Stimulated activated CD4-positive, alpha-beta T cell treated with anti-CD3 and anti-CD28 coated beads, TNF-alpha, amount 100 ng/mL, for 48 hours (primary cell): ENCODE data around the gene SAMM50.

Source experiments
- DNase-seq, 3 donors: peaks; one replicate each; pipeline ENCODE4 v3.0.0-alpha.2; 2020; ENCODE audit warnings: low read depth in 3 of 3

SAMM50 gene

DNA sequence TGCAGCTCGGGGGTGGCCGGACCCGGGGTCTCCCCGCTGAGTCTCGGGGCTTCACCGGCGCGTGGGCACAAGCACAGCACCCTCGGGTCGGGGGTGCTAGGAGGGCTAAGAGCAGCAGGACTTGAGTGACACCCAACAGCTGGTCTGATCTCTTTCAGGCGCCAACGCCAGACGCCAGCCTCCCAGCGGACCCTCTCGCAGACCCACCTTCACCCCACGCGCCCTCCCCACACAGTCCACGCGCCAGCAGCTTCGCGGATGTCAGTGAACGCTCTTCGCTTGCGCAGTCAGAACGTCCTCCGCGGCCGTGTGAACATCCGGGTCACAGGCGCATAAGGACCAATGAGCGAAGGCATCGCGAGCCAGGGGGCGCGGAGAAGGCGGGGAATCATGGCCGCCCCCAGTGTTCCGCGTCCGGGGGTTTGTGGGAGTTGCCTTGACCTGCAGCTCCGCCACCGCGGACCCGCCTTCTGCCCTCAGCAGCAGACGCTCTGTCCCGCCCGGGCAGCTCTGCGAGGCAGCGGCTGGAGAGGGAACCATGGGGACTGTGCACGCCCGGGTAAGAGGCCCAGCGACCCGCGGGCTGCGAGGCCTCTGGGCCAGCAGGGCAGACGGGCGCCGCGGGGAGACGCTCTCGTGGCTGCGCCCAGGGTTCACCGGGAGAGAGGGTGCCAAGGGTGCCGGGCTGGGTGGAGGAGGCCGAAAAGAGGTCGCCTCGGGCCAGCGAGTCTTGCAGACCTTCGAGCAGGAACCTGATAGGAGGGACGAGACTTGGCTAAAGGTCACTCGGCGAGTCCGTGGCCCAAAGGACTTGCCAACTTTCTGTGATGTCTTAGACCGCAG lies at the start of gene SAMM50:
TSS of gene SAMM50 (plus strand) at position 403 of the 843 bp plus-strand sequence. CDS start at position 539, 136 bp downstream.
- DNase-seq, result peak; percentile 83 to 86 (median 85)

DNA sequence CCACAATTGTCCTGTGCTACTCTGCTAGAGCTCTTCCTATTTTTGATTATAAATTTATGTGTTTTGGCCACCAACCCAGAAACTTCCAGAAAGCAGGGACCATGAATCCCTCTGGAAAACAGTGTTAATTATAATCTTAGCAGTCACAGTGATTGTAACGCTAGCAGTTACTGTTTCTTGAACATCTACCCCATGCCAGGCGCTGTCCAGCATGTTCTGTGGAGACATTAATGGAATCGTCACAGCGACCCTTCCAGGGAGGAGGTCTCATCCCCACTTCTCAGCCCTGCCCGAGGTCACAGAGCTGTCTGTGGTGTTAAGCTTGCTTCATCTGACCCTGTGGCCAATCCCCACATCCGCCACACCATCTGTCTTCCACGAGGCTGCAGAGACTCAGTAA lies 49.6 kb upstream of the SAMM50 start:
- DNase-seq, result no peak

DNA sequence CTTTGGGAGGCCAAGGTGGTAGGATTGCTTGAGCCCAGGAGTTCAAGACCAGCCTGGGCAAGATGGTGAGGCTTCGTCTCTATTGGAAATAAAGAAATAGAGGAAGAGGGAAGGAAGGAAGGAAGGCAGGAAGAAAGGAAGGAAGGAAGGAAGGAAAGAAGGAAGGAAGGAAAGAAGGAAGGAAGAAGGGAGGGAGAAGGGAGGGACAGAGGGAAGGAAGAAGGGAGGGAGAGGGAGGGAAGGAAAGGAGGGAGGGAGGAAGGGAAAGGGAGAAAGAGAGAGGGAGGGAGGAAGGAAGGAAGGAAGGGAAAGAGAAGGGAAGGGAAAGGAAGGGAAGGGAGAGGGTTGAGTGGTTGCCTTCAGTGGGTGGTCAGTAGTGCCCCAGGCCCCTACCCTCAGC lies 45.5 kb upstream of the SAMM50 start:
- DNase-seq, result no peak

DNA sequence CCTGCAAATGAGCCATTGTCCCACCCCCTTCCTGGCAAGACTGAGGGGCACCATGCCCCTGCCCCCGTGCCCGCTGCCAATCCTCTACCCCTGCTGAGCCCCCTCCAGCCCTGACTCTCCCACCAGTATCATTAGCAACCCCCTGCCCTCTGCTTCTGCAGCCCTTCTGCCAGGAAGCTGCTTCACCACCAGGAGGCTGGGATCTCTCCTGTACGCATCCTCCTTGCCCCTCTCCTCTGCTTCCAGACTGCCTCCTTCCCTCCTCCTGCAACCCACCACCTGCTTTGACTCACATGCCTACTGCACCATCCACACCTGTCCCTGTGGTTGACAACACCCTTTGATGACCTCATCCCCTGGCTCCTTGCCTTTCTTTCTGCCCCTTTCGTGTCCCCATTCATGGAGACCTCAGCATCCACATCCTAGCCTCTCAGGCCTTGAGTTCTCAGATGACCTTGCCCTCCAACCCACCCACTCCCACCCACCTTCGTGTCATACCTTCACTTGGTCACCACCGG lies 45.0 kb upstream of the SAMM50 start:
- DNase-seq, result no peak

DNA sequence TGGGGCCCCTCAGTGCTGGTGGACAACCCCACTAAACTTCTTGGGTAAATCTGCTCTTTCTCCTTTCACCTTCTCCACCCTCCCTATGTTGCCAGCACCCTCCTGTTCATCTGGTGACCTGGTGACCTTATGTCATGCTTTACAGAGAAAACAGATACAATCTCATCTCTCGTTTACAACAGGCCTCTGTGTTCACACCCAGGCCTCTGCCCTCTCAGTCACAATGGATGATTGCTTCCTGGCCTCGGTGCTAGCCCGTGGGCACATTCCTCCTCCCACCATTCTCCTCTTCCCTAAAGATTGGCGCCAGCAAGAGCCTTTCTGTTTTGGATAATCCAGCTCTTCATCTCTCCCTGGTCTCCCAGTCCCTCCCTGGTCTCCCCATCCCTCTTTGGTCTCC lies 43.9 kb upstream of the SAMM50 start:
- no peak for DNase-seq

DNA sequence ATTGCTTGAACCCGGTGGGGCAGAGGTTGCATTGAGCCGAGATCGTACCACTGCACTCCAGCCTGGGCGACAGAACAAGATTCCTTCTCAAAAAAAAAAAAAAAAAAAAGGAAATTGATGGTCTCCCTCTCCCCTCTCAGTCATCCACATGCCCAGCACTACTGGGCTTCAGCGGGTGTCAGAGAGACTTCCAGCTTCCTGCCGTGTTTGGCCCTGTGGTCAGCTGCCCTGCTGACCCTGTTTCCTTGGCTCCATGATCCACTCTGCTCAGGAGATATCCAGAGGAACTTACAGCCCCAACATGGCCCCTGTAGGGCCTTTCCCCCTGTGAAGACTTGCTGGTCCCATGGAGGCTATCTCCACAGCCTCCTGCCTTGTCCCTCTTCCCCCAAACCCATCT lies 37.7 kb upstream of the SAMM50 start:
- no peak for DNase-seq

DNA sequence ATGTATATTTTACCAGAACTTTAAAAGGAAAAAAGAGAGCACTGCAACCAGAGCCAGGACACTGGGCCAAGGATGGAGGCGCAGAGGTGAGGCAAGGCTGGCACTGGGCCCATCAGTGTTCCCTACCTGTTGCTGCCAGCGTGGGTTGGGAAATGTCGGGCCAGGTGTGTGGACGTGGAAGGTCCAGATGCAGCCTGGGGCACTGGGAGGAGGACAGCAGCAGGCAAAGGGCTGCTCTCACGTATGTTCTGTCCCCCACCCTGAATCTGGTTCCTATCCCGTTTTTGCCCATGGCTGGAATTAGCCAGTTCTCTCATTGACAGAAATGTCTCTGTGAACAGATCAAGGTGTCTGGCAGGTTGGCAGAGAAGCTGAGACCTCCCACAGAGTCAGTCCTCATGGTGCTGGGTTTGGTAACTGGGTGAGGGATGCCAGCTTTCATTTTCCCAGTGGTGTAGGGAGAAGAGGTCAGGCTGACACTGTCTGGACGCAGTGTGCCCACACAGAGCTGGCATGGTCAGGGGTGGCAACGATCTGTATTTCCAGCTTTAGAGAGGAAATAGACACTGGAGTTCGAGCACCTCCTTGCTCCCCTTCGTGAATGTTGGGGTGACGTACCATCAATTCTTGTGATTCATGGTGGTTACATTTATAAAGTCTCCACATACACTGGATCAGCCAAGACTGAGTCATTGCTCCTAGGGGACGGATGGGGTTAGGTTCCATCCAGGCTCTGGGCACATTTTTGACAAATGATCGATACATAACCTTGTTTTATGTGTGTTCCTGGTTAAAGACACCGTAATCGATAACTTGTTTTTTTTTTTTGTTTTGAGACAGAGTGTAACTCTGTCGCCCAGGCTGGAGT lies 35.9 kb upstream of the SAMM50 start:
- no peak for DNase-seq

DNA sequence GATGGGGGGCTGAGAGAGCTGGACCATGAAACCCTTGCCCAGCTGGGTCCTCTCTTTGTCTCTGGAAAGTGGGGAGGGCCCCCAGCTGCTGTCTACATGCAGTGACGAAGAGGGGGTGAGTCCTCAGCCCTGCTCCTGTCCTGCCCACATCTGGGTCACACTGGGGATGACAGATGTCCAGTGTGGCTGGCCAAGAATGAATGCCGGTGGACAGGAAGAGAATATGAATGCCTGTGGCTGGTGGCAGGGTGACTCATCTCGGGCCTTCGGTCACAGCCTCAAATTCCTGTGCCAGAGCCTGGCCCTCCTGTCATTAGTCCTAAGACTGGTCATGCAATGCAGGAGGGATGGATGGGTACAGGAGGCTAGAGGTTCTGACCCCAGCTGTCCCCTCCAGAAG lies 33.9 kb upstream of the SAMM50 start:
- DNase-seq, result no peak

DNA sequence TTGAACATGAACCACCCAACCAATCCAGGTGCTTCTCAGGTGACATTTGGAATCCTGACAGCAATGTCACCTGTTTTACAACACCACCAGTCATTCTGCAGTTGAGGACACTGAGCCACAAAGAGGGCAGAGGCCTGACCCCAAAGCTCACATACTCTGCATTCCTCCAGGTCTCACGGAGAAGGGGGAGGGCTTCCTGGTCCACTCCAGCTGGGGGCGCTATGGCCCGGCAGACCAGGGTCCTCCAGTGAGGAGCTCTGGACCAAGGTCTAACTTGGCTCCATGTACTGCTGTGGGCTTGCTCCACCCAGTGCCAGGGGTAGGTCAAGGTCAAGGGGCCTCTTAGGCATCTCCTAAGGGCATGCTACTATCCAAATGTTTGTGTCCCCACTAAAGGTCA lies 33.1 kb upstream of the SAMM50 start:
- DNase-seq, result no peak

DNA sequence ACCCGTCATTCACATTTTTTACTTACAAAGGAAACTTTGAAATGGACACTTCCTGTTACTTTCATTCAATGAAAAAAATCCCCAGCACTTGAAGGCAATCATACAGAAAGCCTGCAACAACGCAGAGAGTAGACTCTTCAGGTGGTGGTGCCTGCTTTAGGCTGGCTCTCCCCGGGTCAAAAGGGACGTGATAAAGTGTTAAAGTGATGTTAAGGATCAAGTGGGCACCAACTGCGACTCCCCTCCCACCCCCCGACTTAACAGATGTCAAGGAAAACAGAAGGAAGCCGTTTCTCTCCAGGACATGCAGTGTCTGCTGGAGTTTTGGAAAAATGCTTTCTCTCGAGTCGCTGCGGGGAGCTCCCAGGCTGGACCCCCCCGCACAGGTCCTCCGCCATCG lies 32.1 kb upstream of the SAMM50 start:
- DNase-seq, result no peak

DNA sequence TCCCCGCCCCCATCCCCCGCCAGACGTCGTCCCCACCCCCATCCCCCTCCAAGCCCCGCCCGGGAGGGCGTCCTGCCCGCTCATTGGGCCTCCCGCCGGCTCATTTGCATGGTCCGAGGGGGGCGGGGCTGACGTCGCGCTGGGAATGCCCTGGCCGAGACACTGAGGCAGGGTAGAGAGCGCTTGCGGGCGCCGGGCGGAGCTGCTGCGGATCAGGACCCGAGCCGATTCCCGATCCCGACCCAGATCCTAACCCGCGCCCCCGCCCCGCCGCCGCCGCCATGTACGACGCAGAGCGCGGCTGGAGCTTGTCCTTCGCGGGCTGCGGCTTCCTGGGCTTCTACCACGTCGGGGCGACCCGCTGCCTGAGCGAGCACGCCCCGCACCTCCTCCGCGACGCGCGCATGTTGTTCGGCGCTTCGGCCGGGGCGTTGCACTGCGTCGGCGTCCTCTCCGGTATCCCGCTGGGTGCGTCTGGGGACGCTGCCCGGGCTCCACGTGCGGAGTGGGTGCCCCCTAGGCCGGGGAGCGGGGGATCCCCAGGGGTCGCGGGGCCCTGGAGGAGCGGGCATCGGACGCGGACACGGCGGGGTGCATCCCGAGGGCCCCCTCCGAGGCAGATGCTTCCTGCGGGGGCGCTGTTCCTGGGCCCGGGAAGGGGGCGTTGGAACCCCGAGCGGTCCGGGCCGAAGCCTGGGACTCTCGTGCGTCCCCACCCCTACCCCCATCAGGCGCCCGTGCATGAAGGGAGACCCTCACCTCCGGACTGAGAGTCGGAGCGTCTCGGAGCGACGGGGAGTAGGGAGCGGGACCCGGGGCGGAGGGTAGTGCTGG lies 31.4 kb upstream of the SAMM50 start, which contains the start of gene PNPLA3:
TSS of gene PNPLA3 (plus strand) at position 175 of the 834 bp plus-strand sequence. CDS start at position 282, 107 bp downstream.
- peak; percentile 55 to 81 (median 64) for DNase-seq

DNA sequence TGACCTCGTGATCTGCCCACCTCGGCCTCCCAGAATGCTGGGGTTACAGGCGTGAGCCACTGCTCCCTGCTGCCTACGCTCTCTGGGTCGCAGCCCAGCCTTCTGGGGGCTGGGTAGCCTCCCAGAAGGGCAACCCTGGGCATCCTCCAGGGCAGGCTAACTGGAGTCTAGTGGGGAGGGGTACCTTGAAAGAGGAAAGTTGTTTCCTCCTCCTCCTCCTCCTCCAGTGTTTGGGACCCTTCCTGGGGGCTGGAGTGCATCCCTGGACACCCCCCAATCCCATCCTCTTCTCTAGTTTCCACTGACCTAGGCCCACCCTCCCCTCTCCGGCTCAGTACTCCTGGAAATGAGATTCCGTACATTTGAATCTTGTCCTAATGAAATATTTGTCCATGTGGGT lies 30.4 kb upstream of the SAMM50 start:
- DNase-seq, result no peak

DNA sequence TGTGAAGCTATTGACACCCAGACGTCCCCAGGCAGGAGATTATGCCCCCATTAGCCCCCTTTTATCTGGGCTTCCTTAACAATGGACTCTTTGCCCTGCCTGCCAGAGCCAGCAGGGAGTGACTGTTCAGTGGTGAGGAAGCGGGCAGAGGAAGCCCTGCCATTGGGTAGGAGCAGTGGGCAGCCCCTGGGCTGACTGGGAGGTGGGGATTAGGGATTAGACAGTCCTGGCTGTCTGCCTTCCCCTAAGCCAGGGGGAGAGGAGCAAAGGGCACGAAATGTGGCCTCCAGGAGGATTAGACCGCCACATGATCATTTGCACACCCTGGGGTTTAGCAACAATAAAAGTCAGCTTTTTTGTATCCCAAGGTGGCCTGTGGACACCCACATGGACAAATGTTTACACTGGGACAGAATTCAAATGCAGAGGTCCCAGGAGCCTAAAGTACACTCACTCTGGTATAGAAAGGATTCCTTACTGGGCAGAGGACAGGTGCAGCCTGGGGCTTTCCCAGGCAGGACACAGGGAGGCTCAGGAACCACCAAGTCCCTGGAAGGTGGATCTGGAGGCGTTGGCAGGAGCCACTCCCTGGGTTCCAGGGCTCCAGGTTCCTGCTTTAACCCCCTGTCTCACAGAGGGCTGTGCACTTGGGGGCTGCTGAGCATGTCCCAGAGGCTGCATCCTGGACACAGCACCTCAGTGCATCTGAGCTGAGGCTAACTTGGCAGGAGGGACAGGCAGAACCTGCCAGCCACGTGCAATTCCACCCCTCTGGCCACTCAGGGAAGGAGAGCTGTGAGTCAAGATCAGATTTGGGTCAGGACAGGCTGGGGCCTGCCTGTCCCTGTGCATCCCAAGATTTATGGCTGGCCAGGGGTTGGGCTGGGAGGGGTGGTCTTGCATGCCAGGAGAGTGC lies 29.6 kb upstream of the SAMM50 start:
- no peak for DNase-seq

DNA sequence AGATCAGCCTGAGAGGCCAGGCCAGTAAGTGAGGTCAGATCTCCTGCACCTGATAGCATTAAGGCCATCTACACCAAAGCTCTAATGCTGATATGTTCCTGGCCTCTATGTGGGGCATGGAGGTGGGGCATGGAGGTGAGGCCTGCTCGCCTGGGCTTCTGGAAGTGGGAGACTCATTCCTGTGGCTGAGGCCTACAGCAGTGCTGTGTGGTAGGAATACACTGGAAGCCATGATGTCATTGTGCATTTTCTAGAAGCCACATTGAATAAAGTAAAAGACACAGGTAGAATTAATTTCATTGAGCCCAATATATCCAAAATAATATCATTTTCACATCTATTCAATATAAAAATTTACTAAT lies 28.9 kb upstream of the SAMM50 start:
- no peak for DNase-seq

DNA sequence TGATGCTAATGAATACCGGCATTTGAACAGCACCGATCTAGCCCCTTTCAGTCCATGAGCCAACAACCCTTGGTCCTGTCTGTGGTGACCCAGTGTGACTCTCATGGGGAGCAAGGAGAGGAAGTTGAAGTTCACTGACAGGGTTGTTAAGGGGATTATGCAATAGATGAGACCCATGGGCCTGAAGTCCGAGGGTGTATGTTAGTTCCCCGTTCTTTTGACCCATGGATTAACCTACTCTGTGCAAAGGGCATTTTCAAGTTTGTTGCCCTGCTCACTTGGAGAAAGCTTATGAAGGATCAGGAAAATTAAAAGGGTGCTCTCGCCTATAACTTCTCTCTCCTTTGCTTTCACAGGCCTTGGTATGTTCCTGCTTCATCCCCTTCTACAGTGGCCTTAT lies 26.8 kb upstream of the SAMM50 start:
- DNase-seq, result no peak

DNA sequence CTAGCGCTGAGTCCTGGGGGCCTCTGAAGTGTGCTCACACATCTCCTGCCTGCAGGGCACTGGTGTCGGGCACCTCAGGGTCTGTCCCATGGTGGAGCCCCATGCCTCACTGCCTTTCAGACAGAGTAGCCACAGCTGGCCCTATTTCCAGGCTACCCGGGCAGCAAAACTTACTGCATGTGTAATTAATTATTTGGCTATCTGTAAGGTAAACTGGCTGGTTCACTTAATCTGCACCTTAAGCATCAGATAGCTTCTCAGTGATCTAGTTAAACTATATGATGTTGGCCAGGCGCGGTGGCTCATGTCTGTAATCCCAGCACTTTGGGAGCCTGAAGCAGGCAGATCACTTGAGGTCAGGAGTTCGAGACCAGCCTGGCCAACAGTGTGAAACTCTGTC lies 26.3 kb upstream of the SAMM50 start:
- no peak for DNase-seq

DNA sequence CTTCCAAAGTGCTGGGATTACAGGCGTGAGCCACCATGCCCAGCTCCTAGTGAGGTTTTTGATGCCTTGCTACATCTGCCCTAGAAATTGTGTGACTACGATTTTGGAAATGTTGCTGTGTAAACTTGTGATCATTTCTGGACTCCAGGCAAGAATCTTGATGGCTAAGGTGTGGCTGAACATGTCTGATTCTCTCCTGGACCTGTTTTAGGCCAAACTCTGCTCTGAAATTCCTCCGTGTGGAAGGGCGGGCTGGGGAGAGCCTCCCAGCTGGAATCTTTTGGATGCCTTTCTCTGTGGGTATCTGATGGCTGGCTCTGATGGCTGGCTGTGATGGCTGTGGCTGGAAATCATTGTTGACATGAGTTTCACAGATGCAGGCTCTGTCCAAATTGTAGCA lies 23.5 kb upstream of the SAMM50 start:
- DNase-seq, result no peak

DNA sequence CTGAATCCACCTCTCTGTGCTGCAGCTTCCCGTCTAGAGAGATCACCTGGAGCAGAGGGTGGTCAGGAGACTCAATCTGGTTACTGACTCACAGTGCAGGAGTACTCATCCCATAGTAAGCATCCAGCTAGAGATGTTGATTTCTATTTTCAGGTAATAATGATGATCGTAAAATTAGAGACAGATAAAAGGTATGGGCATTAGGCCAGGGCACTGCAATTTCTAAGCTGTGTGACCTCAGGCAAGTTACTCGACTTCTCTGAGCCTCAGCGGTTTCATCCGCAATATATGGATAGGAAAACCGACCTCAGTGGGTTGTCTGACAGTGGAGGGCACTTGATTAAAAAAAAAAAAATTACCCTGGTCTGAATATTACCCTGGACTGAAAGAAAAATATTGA lies 13.8 kb upstream of the SAMM50 start:
- no peak for DNase-seq

DNA sequence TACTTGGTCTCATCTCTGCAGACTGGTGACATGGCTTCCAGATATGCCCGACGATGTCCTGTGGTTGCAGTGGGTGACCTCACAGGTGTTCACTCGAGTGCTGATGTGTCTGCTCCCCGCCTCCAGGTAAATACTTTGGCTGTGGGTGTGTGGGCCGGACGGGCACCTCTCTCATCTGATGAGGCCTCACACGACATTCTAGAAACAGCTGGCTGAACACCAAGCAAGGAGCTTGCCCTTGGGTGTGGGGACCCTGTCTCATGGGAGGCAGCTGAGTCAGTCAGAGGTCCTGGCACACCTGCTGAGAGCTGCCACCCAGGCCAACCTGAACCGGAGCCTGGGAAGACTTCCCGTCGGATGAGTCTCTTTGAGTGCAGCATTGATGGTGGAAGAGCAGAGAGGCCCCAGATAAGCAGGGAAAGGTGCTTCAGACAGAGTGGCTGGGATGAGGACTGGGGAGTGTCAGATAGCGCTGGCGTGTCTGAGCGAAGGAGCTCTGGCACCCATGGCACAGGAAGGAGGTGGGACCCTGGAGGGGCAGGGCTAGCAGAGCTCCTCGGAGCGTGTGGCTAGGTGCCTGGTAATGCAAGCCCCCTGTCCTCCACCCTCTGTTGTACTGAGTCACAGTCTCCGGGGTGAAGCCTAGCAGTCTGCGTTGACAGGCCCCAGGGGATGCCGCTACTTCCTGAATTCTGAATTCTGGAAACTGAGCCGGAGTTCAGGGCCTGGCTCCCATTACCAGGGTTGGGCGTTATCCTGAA lies 10.4 kb upstream of the SAMM50 start:
- DNase-seq, result no peak
